Stimulated activated CD4-positive, alpha-beta T cell treated with anti-CD3 and anti-CD28 coated beads, Interleukin-1b, Interleukin-23, amount 100 ng/mL, for 4 hours (primary cell): Measurements from ENCODE around the gene ING3.

ENCODE experiments used
- DNase-seq, 2 donors: peaks; one replicate each; pipeline ENCODE4 v3.0.0-alpha.2; 2020; ENCODE audit warnings: low read depth in 2 of 2

Gene ING3

DNA sequence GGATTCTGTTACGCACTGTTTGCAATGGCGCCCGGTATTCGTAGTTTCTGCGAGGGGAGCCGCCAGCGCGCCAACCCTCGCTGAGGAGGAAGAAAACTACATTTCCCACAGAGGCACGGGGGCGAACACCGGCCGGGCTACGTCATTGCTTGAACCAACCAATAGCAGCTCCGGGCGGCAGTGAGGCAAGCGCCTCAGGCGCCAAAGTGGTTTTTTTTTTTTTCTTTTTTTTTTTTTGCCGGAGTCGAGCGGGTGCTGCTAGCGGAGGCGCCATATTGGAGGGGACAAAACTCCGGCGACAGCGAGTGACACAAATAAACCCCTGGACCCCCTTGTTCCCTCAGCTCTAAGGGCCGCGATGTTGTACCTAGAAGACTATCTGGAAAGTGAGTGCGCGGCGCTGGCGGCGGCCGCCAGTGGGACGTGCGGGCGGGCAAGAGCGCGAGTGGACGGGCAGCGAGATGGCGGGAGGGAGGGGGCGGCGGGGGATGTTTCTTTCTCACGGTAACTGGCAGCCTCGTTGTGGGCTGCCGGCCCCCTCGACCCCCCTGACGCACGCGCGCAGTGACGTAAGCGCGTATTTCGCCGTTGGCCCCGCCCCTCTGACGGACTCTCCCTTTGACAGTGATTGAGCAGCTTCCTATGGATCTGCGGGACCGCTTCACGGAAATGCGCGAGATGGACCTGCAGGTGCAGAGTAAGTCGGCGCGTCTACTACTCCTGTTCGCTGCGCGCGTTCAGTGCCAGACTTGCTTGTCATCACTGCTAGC is at the start of gene ING3:
Gene ING3, plus strand, starts transcription at position 239 of the 770 bp plus-strand sequence. Its CDS starts 120 bp downstream, at position 359.
- DNase-seq, result peak; percentile 96 to 97

DNA sequence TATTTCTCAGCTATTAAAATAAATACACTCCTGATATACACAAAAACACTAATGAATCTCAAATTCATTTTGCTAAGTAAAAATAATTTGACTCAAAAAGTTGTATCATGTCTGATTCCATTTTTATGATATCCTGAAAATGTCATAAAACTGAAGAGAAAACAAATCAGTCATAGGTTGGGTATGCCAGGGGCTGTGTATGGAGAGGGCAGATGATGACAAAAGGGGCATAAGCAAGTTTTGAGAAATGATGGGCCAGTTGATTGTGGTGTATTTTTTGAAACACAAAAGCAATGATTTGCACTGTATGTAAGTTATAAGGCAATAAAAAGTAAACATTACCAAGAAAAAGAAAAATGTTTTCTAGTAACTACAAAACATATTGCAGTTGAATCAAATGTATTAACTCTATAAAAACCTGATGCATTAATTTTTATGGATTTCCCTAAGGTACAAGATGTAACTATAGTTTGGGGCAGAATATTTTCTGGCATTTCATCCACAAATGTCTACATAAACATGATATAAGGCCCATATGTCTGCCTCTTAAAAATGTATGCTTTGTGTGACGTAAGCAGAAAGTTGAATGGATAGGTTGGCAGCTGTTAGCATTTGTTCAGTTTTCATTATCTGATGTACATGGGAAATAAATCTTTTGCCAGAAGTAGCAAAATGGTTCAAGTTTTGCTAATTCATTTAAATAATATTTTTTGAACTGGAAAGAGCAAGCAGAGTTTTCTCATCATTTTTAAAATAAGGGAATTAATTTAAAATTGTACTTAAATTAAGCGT is 35.1 kb upstream of the ING3 start:
- DNase-seq, result no peak

GRCh38 chr7:120916121-120916520 is 34.5 kb upstream of the ING3 start:
- no peak for DNase-seq

DNA sequence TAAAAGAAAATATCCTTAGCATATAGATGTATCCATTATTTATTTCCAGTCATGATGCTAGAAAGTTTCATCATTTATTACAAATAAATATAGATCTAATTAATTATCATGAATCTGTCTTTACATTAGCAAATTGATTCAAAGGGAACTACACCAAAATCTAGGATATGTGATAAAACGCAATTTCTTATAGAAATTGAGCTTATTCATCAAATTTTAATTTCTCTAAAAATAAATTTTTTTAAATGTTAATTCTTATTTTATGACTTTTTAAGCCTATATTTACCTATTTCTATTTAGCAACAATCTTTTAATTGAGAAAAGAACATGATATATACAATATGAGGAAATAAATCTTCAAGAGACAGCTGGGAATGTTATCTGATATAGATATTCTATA is 34.0 kb upstream of the ING3 start:
- DNase-seq, result no peak

DNA sequence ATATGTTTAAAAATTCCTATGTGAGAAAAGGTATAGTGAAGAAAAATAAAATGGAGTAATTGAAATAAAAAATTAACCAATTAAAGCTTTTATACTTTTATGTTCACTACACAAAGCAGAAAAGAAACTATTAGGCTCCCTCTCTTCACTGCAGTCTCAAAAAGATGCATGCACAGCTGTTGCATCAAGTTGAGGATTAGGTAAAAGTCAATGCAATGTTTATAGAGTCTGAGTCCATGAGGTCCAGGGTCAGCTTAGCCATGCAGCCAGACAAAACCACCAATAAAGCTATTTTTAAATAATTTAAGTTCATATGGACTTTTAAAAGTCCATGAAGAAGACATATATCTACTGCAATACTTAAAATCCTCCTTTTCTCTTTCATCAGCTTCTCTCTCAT is 31.1 kb upstream of the ING3 start:
- no peak for DNase-seq

GRCh38 chr7:120920034-120920433 is 30.5 kb upstream of the ING3 start:
- no peak for DNase-seq

DNA sequence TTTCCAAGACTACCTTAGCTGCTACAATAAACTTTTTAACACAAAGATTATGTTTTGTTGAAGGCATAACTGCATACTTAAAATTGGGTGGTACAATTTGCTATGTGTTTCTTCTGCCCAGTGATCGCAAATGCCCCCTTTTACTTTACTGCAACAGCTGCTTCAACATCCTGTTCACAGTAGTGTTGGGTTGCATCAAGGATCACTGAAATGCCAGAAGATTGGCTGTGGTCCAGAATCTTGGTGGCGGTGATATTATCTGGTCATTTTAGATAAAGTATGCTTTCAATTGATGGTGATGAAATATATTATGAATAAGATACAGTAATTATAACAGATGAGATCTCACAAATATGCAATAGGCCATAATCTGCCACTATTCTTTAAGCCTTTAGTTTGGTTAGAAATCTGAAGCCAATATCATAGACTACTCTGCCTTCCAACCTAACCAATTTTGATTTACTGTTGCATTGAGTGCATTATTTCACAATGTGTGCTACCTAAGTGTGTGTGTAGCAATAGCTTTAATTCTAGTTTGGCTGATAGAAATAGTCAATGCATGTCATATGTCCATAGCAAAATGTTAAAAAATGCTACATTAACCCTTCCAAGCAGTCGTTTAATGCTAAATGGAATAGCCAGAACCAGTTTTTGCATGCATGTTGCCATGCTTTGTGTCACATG is 29.8 kb upstream of the ING3 start:
- DNase-seq, result no peak

DNA sequence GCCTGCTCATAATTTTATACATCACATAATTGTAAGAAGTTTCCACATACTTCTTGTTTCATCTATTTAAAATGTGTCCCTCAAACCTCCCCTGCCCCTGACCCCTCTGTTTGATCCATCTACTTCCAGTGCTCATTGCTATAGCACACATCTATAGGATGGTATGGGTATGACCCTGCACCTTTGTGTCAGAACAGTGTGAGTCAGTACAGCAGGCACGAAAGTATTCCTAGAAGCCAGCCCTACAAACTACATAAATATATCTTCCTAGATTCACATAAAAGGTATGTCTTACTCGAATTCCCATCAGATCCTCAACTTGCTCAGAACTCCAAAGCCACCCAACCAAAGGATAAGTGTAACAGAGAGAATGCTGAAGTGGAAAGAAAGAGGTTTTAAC is 25.7 kb upstream of the ING3 start:
- DNase-seq, result no peak

GRCh38 chr7:120925392-120925791 is 25.2 kb upstream of the ING3 start:
- DNase-seq, result no peak

DNA sequence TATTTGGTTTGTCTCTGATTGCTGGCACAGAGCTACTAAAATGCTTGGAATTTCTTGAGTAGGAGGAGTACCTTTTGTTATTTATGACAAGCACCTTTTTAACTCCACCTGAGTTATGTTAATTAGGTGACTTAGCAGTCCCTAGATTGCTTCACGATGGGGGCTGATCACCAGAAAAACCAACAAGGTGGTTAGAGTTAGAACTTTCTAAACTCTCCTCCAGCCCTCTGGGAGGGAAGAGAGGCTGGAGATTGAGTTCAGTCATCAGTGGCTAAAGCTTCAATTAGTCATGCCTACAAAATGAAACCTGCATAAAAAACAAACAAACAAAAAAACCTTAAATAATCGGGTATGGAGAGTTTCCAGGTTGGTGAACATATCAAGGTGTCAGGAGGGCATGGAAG is 23.6 kb upstream of the ING3 start:
- no peak for DNase-seq

DNA sequence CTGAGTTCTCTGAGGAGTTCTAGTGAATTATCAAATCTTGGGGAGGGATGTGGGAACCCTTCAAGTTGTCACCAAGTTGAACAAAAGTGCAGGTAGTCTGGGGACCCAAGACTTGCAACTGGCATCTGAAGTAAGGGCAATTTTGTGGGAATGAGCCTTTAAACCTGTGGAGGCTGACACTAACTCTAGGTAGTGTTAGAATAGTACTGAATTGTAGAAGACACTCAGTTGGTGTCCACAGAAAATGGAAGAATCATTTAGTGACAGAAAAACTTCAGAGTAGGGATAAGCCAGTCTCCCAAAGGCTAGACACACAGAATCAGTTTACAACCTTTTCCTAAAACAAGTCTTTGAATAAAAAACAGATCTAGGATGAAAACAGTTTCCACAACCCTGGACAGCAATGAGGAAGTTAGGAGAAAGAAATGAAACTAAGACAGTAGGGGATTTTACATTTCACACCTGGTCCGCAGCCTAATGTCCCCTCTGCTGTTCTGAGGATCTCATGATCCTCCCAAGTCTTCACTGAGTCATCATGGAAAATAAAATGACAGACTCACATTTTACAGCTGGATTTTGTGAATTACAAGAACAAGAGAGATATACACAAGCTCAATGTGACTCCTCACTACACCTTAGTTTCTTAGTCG is 23.0 kb upstream of the ING3 start:
- no peak for DNase-seq

DNA sequence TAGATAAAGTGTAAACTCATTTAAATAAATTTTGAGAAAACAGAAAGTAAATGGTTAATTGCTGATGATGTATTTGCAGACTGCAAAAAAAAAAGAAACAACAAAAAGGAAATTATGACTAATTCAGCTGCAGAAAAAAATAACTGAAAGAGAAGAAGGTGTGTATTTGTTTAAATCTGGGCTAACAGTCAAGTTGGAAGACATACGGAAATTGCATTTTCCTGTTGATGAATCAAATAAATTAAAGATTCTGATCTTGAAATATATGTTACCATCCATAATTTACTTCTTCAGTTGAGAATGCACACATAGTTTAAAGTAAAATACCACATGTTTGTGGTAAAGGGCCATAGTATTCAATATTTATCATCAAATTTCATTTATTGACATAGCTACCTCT is 19.3 kb upstream of the ING3 start:
- no peak for DNase-seq

- DNase-seq, result no peak
Measured at GRCh38 chr7:120933475-120933874, 17.1 kb upstream of the ING3 start.

GRCh38 chr7:120939345-120939744 is 11.2 kb upstream of the ING3 start:
- DNase-seq, result no peak

DNA sequence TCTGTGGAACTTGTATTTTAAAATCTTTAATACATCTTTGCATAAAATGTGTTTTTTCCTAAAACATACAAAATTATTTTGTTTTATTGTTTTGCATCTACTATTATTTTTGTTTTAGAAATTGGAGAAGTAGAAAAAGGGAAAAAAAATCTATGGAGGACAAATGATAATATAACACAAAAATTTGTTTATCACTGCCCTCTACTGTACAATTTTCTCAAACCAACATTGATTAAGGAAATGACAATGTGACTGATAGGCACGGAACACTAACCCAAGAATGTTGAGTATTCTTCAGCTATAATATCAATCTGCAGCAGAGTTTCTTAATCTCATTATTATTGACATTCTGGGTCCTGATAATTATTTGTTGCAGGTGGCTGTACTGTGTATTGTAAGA is 9.5 kb upstream of the ING3 start:
- no peak for DNase-seq

GRCh38 chr7:120941856-120942255 is 8.7 kb upstream of the ING3 start:
- no peak for DNase-seq

GRCh38 chr7:120942861-120943260 is 7.7 kb upstream of the ING3 start:
- DNase-seq, result no peak

DNA sequence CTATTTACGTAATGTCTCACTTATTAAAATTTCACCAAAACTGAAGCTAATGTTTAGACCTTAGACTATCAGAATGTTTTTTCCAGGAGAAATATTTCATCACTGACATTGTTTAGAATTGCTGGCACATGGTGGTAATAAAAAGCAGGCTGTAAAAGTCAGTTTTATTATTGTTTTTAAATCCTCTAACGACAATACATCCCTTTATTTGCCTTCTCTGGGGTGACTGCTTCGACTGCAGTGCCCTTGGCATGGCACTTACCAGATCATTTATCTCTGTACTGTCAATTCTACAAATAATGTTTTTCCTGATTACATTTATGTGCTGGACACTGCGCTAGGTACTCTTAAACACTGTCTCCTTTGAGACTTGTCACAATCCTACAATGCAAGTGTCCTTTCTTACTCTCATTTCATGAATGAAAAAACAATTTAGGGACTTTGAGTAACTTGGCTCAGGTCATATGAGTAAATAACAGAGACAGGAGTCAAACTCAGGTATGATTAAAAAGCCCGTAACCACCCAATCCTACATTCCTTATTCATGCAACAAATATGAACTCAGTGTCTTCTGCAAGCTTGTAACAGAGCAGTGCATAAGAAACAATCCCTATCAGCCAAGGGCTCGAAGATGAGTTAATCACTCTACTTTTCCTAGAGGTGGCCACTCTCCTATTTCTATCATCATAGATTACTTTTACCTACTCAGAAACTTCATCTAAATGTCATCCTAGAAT is 5.6 kb upstream of the ING3 start:
- no peak for DNase-seq

DNA sequence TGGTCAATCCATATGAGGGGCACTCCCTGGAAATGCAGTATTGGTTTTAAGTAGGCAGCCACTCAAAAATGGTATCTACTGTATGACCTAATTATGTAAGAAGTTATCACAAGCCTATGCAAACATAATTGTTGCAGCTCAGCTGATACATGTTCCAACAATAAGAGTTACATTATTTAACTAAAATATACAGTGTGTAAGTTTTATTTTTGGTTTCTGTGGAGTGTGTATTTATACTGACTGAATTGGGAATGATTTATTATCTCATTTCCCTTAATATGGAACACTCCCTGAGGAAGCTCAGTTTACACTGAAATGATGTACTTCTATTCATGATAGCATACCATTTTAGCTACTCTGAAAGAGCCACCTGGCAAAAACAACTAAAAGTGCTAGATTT is 2.6 kb upstream of the ING3 start:
- DNase-seq, result no peak

DNA sequence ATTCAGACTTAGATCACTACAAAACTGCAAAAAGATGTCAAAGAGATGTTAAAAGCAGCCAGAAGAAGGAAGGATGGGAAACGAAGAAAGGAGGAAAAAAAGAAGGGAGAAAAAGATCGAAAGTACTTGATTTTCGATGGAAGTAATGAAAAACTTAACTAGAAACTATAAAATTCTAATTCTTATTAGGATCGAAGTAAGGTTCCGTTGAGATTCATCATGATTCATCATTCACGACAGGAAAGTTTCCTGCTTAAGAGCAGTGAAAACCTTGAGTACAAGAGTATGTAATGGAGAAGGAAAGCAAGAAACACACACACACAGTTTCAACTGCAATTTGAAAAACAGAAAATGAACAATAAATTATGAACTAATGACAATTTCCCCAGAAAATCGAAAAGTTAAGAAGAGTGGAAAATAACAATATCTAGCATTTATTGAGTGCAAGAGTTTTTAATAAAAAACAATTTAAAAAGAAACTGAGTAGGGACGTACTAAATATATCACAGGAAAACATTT is 1.1 kb upstream of the ING3 start:
- DNase-seq, result no peak

- no peak for DNase-seq
Measured at GRCh38 chr7:120949998-120950538, 509 bp upstream of the ING3 start.
